Superior temporal gyrus (tissue), 1 donor: ENCODE results near the gene ITFG1.

Experiments
- DNase-seq: peaks from one replicate; pipeline ENCODE4 v3.0.0-alpha.2; 2016; ENCODE audit errors: extremely low spot score

Gene ITFG1

DNA sequence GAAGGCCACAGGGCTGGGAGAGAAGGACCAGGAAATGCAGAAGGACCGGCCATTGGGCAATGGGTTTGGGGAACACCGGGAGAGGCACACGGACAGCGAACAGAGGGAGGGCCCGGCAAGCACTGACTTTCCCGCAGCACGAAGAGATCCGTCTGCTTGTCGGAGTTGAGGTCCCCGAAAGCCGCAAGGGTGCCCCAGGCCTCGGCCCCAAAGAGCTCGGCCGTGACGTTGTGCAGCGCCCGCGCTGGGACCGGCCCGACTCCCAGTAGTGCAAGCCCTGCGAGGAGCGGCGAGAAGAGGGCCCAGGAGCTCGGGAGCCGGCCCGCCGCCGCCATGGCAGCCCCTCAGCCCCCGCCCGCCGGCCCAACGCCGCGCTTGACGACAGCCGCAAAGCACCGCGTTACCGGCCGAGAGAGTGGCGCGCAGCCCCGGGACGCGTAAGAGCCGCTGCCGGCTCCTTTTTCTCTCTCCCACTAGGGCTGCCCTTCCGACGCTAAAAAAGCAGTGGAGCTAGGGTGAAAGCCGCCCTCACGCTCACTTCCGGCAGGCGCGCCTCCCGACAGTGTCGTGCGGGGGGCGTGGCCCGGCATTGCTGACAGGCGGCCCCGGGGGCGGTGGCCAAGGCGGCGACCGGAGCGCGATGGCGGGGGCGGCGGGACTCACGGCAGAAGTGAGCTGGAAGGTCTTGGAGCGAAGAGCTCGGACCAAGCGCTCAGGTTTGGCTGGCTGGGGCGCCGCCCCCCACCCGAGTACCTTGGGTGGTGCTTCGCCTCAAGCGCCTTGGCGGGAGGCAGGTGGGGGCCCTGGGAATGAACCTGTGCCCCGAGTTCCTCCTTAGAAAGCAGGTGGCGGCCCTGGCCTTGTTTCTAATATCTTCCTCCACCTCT is at the start of gene ITFG1, which contains the start of gene PHKB:
ITFG1 (minus strand) TSS at position 353 of the 887 bp plus-strand sequence; CDS start at position 335, 18 bp downstream.
PHKB (plus strand) TSS at position 621 of the 887 bp plus-strand sequence; CDS start at position 641, 20 bp downstream.
- peak; percentile 90 for DNase-seq

- no peak for DNase-seq
Observed at GRCh38 chr16:47507701-47508100, 46.8 kb upstream of the ITFG1 start.

DNA sequence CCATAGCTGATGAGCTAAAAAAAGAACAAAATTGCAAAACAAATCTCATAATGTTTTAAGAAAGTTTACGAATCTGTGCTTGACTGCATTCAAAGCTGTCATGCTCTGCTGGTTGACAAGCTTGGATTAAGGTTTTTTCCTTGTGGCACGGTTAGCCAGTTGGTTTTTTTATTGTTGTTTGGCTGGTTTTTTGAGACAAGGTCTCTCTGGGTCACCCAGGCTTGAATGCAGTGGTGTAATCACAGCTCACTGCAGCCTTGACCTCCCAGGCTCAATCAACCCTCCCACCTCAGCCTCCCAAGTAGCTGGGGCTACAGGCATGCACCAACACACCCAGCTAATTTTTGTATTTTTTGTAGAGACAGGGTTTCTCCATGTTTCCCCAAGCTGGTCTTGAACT is 45.9 kb upstream of the ITFG1 start:
- DNase-seq: no peak

- no peak for DNase-seq
Observed at GRCh38 chr16:47504599-47504998, 43.7 kb upstream of the ITFG1 start.

DNA sequence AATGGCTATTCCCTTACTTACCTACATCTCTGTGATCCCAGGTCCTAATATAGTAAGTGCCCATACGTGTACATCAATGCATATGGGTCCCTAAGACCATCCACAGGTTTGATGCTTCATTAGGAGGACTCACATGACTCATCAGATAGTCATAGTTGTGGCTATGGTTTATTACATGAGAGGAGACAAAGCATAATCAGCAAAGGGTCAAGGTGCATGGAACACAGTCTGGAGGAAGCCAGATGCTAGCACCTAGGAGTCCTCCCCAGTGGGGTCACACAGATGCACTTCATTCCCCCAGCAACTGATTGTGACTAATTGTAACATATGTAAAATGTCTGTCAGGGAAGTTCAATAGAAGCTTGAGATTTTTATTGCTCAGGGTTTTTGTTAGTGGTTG is 43.1 kb upstream of the ITFG1 start:
- no peak for DNase-seq

GRCh38 chr16:47499700-47500264 is 38.9 kb upstream of the ITFG1 start:
- DNase-seq: no peak

DNA sequence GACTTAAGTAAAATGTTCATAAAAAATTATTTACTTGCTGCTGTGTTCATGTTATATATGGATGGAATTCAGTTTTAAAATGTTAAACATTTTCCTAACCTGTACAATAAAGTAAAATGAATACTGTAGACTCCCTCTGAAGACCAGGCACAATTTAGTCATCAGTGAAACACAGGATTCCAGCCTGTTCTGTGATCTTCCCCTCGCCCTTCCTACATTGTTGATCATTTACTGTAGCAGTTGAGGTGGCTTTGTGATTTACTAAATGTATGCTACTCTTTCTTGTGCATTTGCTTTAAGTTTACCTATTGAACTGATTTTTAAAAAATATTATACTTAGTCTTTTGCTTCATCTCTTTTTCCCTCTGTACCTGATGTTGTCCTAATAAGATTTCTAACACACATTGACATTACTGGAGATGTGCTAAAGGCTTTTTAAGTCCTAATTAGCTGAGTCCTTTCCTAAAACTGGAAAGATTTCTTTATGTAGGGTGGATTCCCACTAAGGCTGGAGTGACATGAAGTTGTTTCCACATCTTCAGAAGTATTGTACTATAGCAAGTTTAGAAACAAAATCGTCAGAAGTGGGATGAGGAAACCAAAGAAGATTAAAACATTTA is 38.3 kb upstream of the ITFG1 start:
- no peak for DNase-seq

DNA sequence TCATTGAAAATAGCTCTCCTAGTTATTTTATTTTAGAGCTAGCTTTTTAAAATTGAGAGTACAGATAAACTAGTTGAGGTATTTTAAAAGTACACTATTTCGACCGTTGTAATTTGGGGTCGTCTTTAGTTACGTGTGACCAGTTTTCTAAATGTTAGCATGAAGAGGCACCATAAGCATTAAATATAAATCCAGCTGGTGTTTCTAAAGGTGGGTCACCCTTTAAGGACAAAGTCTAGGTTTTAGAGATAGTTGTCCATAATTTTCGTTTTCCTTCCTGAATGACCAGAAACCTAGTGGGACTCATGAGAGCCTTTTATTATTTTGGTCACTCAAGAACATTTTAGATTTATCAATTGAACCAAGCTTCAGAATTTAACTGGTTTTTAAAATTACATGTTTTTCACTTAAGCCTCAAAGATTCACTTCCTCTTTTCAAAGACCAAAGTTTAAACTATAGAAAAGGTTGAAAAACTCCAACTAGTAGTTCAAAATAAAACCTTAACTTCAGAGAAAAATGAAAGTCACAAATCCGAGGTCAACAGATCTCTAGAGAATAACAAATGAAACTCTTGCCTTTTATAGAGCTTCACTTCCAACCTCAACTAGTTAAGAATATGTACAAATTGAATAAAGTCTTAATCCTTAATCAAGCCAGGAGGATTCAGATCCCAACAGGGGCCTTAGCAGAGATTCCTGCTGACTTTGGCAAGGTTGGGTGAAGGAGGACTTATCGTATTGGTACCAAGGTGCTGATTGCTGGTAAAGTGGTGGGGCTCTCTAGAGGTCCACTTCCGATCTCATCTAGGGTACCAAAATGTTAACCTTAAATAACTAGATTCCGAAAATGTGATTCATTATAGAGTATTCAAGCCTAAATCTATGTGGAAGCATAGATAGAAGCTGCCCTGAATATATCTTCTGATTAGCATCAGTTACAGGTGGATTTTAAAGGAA is 32.8 kb upstream of the ITFG1 start:
- DNase-seq: no peak

DNA sequence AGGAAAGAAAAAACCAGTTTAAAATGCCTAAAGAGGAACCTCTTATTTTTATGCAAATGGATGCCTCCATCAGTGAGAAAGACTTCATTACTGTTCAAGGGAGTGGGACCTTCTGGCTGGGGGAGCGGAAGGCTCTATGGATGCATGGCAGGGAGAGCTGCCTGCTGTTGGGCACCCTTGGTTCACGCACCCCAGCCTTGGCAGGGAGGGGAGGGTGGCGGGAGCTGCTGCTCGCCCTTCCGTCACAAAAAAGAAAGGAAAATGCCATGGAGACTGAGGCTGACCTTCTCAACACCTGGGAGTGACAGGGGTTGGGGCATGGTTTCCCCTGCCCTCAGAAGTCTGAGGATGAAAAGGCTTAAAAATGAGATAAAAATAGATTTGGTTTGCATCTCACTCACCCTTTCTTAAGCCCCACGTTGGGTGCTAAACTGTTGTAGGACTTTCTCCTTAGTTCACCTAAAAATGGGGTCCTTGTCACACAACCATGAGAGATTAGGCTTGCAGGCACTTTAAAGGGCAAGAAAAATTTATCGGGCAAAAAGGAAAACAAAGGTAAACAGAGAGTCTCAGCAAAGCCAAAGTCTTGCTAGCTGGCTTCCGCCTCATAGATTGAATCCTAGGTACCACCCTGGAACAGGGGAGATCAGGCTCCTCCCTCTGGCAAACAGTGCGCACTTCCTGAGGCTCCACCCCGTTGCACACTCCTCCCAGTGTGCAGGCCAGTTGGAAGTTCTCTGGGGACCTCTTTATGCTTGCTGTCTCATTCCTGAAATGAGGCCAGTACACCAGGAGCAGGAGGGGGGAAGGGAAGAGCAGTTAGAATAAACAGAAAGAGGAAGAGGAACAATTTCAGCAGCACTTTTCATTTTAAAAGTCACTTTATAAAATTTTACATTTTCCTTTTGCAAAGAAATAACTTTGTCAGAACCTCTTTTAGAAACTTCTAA is 31.8 kb upstream of the ITFG1 start:
- DNase-seq: no peak

DNA sequence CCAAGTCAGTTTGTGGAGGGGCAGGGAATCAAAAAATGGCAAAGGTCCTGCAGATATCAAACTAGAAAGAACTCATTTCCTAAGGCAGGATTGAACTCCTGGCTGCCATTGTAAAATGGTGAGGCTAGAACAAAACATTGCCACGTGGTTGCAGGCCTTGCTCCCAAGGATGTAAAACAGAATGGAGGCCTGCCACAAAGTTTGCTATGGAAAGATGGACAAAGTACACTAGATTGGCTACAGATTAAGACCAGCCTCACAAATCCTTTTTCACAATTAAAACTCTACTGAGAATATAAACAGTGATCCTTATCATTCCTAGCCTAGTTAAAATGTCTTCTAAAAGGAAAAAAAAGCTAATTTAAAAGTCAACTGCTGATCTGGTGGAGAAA is 31.2 kb upstream of the ITFG1 start:
- DNase-seq: no peak

DNA sequence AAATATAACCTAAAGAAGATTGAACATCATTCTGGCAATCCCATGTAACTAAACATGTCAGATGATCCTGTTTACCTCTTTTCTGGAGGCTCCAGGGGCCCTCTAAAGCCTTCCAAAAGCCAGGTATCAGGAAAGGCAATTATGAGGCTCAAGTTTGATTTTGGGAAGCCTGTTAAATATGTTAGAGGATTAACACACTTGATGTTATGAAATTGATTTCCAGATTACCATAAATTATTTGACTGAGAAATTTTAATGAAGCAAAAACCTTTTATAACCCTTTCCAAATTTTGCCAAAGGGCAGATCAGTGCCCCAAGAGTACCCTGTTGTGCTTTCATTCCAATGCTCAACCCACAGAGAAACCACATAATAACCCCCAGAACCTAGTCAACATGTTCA is 29.6 kb upstream of the ITFG1 start:
- no peak for DNase-seq

- no peak for DNase-seq
Observed at GRCh38 chr16:47488051-47488450, 27.2 kb upstream of the ITFG1 start.

GRCh38 chr16:47486856-47487255 is 26.0 kb upstream of the ITFG1 start:
- DNase-seq: no peak

GRCh38 chr16:47483616-47484015 is 22.8 kb upstream of the ITFG1 start:
- no peak for DNase-seq

- DNase-seq: no peak
Observed at GRCh38 chr16:47481698-47482374, 21.0 kb upstream of the ITFG1 start.

GRCh38 chr16:47480410-47480809 is 19.5 kb upstream of the ITFG1 start:
- no peak for DNase-seq

DNA sequence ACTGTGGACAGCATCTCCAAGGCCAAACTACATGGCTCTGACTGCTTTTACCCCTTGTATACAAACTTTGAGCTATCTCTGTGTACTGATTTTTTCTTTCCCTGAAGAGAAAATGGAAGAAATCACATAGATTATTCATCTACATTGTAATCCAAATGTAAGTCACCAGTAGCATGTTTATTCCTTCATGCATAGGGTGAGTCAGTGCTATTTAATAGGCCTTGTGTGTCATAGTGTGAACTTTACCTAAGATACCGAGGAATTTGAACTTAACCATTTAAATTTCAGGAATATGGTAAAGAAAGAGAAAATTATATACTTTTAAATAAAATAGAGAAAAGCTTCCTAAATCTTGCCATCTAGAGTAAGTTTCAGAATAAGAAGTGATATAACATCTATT is 16.8 kb upstream of the ITFG1 start:
- DNase-seq: no peak

DNA sequence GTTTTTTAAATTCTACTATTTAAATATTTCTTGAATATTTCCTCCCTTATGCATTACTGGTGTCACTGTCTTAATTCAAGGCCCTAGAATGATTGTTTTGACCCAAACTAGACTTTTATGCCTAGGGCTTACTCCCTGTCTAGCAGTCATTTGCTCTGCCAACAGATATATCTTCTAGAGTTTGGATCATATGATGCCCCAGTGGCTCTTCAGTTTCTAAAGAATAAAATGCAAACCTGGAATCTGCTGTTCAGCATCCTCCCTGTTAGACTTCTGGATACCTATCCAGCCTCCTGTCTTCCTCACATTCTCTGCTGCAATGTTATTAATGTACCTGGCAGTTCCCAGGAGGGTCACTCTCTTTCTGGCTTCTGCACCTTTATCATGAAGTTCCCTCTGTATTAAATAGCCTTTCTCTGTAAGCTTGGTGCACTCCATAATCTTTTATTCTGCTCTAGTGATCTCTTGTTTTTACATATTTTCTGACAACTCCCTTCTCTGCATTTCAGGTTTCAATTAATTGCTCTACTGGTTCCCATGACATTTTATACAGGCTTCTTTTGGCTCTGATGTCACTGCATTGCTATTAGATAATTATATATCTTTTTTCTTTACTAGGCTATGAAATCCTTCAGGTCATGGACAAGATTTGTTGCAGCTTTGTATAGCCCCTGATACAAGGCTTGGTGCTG is 15.9 kb upstream of the ITFG1 start:
- no peak for DNase-seq

GRCh38 chr16:47475786-47476185 is 14.9 kb upstream of the ITFG1 start:
- DNase-seq: no peak
